WTC11 (cell line): ENCODE data around the gene PTPN13. TPM values are rescaled to one million over a fixed set of nuclear protein-coding genes. Genes with fewer than 3 reads are reported as not detected.

Experiments used
- ATAC-seq: fragments of 200-7000 bp; cut with Tn5 transposase; 2 replicates; pipeline ENCODE4 v1.10.0; 2021; ENCODE audit warnings: mild to moderate bottlenecking, moderate library complexity
- CTCF ChIA-PET: fragments of 300-600 bp; sonication (Branson Sonifier 250); formaldehyde crosslinking; loops from one replicate; lab custom pipeline; 2021; ENCODE audit warnings: antibody characterized with exemption; lab: Charles Lee
- POLR2A ChIA-PET: fragments of 350-600 bp; sonication (Branson Sonifier 250); formaldehyde crosslinking; loops from one replicate; lab custom pipeline; 2021; ENCODE audit warnings: antibody characterized with exemption; lab: Charles Lee
- DNase-seq: peaks from one replicate; pipeline ENCODE4 v3.0.0; 2021; ENCODE audit warnings: low spot score
- H3K27ac Mint-ChIP-seq: 2 replicates; pipeline ENCODE4 v1.8.0; 2021; ENCODE audit warnings: mixed read lengths
- H3K27me3 Mint-ChIP-seq: 2 replicates; pipeline ENCODE4 v1.8.0; 2021; ENCODE audit warnings: low read depth, mild to moderate bottlenecking, moderate library complexity, mixed read lengths
- H3K36me3 Mint-ChIP-seq: 2 replicates; pipeline ENCODE4 v1.8.0; 2021; ENCODE audit warnings: mixed read lengths
- H3K4me1 Mint-ChIP-seq: 2 replicates; pipeline ENCODE4 v1.8.0; 2022; ENCODE audit warnings: mixed read lengths
- H3K4me3 Mint-ChIP-seq: 2 replicates; pipeline ENCODE4 v1.8.0; 2021; ENCODE audit warnings: mild to moderate bottlenecking, moderate library complexity, mixed read lengths
- H3K9me3 Mint-ChIP-seq: 2 replicates; pipeline ENCODE4 v1.8.0; 2021; ENCODE audit warnings: mixed read lengths
- ATF1 ChIP-seq: sonication (generic); formaldehyde crosslinking; IDR thresholded peaks from 2 replicates; pipeline ENCODE4 v1.8.1; 2023; ENCODE audit warnings: mild to moderate bottlenecking, moderate library complexity, missing genetic modification reagents
- EMX1 ChIP-seq: fragments of 250-450 bp; sonication (Bioruptor Pico); IDR thresholded peaks from 2 replicates; pipeline ENCODE4 v1.8.0; 2021; ENCODE audit warnings: mild to moderate bottlenecking
- ESRRA ChIP-seq: sonication (generic); formaldehyde crosslinking; IDR thresholded peaks from 2 replicates; pipeline ENCODE4 v1.8.1; 2022; ENCODE audit warnings: mild to moderate bottlenecking, missing genetic modification reagents, borderline replicate concordance
- GABPB1 ChIP-seq: sonication (generic); formaldehyde crosslinking; IDR thresholded peaks from 2 replicates; pipeline ENCODE4 v1.8.1; 2023; ENCODE audit warnings: mild to moderate bottlenecking, missing genetic modification reagents
- NFE2L1 ChIP-seq: sonication (generic); formaldehyde crosslinking; IDR thresholded peaks from 2 replicates; pipeline ENCODE4 v1.8.1; 2023; ENCODE audit warnings: missing genetic modification reagents
- NR3C1 ChIP-seq: sonication (generic); formaldehyde crosslinking; conservative IDR thresholded peaks from 2 replicates; pipeline ENCODE4 v1.8.1; 2023; ENCODE audit warnings: low read depth, mild to moderate bottlenecking, missing genetic modification reagents
- OVOL2 ChIP-seq: fragments of 250-450 bp; sonication (Bioruptor Pico); IDR thresholded peaks from 2 replicates; pipeline ENCODE4 v1.9.0; 2021; ENCODE audit warnings: mild to moderate bottlenecking, borderline replicate concordance
- PRRX2 ChIP-seq: fragments of 250-450 bp; sonication (Bioruptor Pico); IDR thresholded peaks from 2 replicates; pipeline ENCODE4 v1.8.0; 2021; ENCODE audit warnings: mild to moderate bottlenecking
- TP53 ChIP-seq: sonication (generic); formaldehyde crosslinking; IDR thresholded peaks from 2 replicates; pipeline ENCODE4 v1.8.1; 2023; ENCODE audit warnings: mild to moderate bottlenecking, missing genetic modification reagents
- ZNF232 ChIP-seq: sonication (generic); formaldehyde crosslinking; IDR thresholded peaks from 2 replicates; pipeline ENCODE4 v1.8.0; 2022; ENCODE audit warnings: mild to moderate bottlenecking, missing genetic modification reagents
- ZNF423 ChIP-seq: fragments of 250-450 bp; sonication (Bioruptor Pico); IDR thresholded peaks from 2 replicates; pipeline ENCODE4 v2.1.2; 2022; ENCODE audit warnings: mild to moderate bottlenecking, moderate library complexity
- total RNA-seq: library from RNA; stranded (reverse); gene quantifications from 3 replicates; pipeline ENCODE4 v1.2.3, GENCODE V29; 2021
- TF ChIP-seq, protein P1 (sequence below): fragments of 250-450 bp; sonication (Bioruptor Pico); IDR thresholded peaks from 2 replicates; pipeline ENCODE4 v1.9.0; 2021; ENCODE audit warnings: moderate library complexity, mild to moderate bottlenecking, inconsistent platforms, borderline replicate concordance
- TF ChIP-seq, protein P2 (sequence below): sonication (generic); formaldehyde crosslinking; IDR thresholded peaks from 2 replicates; pipeline ENCODE4 v1.8.0; 2022; ENCODE audit warnings: mild to moderate bottlenecking, missing genetic modification reagents
- TF ChIP-seq, protein P3 (sequence below): sonication (generic); formaldehyde crosslinking; IDR thresholded peaks from 2 replicates; pipeline ENCODE4 v1.8.0; 2022; ENCODE audit warnings: mild to moderate bottlenecking, missing genetic modification reagents
- TF ChIP-seq, protein P4 (sequence below): sonication (generic); formaldehyde crosslinking; conservative IDR thresholded peaks from 2 replicates; pipeline ENCODE4 v1.8.1; 2022; ENCODE audit warnings: mild to moderate bottlenecking, missing genetic modification reagents
- TF ChIP-seq, protein P5 (sequence below): sonication (generic); formaldehyde crosslinking; IDR thresholded peaks from 2 replicates; pipeline ENCODE4 v1.8.1; 2023; ENCODE audit warnings: mild to moderate bottlenecking, missing genetic modification reagents, moderate library complexity
- TF ChIP-seq, protein P6 (sequence below): fragments of 250-450 bp; sonication (Bioruptor Pico); IDR thresholded peaks from 2 replicates; pipeline ENCODE4 v1.8.0; 2021; ENCODE audit warnings: mild to moderate bottlenecking
- TF ChIP-seq, protein P7 (sequence below): sonication (generic); formaldehyde crosslinking; IDR thresholded peaks from 2 replicates; pipeline ENCODE4 v1.8.0; 2022; ENCODE audit warnings: missing genetic modification reagents
- TF ChIP-seq, protein P8 (sequence below): sonication (generic); formaldehyde crosslinking; conservative IDR thresholded peaks from 2 replicates; pipeline ENCODE4 v1.8.1; 2023; ENCODE audit warnings: mild to moderate bottlenecking, low read depth, missing genetic modification reagents, moderate library complexity
- TF ChIP-seq, protein P9 (sequence below): sonication (generic); formaldehyde crosslinking; IDR thresholded peaks from 2 replicates; pipeline ENCODE4 v1.8.0; 2022; ENCODE audit warnings: mild to moderate bottlenecking, missing genetic modification reagents

The PTPN13 gene
- total RNA-seq, 1 experiment from 2014 or later = 49.7 TPM

DNA sequence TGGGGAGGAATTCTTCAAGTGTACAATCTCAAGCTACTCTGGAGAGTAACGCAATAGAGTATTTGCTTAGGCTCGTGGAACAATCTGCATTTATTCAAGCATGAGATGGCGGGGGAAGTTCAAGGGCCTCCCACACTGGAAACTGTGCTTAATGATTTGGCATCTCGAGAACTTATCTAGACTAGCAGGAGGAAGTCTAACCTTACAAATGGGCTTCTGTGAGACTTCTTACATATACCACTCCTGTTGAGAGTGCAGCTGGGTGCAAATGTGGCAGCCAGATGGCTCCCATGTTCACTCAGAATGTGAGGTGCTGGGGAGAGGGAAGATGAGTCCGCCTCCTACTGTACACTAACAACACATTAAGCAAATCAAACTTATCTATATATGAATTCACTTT, 29.3 kb upstream of the PTPN13 start:
- DNase-seq (no peak), ATAC-seq (no peak)
- POLR2A ChIA-PET = no interaction called here
- Mint-ChIP-seq H3K36me3 (no peaks in the 10 kb centered on the region), H3K4me3 (no peak overlapping the region), H3K27ac (no peak overlapping the region), H3K4me1 (peaks cover 12% of the 10 kb centered on the region), H3K9me3 (no peaks in the 10 kb centered on the region)
- CTCF ChIA-PET = no interaction called here
- TF ChIP-seq, protein P1, sequence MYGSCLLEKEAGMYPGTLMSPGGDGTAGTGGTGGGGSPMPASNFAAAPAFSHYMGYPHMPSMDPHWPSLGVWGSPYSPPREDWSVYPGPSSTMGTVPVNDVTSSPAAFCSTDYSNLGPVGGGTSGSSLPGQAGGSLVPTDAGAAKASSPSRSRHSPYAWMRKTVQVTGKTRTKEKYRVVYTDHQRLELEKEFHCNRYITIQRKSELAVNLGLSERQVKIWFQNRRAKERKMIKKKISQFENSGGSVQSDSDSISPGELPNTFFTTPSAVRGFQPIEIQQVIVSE (CRISPR knock-in tag) = no peak
- TF ChIP-seq NFE2L1 (CRISPR knock-in tag) = no peak
- TF ChIP-seq, protein P2, sequence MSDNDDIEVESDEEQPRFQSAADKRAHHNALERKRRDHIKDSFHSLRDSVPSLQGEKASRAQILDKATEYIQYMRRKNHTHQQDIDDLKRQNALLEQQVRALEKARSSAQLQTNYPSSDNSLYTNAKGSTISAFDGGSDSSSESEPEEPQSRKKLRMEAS (CRISPR knock-in tag) = no peak
- no peak for TF ChIP-seq ZNF232 (CRISPR knock-in tag)
- TF ChIP-seq OVOL2 (CRISPR knock-in tag) = no peak
- TF ChIP-seq, protein P3, sequence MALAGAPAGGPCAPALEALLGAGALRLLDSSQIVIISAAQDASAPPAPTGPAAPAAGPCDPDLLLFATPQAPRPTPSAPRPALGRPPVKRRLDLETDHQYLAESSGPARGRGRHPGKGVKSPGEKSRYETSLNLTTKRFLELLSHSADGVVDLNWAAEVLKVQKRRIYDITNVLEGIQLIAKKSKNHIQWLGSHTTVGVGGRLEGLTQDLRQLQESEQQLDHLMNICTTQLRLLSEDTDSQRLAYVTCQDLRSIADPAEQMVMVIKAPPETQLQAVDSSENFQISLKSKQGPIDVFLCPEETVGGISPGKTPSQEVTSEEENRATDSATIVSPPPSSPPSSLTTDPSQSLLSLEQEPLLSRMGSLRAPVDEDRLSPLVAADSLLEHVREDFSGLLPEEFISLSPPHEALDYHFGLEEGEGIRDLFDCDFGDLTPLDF (CRISPR knock-in tag) = no peak
- TF ChIP-seq, protein P4, sequence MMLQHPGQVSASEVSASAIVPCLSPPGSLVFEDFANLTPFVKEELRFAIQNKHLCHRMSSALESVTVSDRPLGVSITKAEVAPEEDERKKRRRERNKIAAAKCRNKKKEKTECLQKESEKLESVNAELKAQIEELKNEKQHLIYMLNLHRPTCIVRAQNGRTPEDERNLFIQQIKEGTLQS = no peak
- TF ChIP-seq, protein P5, sequence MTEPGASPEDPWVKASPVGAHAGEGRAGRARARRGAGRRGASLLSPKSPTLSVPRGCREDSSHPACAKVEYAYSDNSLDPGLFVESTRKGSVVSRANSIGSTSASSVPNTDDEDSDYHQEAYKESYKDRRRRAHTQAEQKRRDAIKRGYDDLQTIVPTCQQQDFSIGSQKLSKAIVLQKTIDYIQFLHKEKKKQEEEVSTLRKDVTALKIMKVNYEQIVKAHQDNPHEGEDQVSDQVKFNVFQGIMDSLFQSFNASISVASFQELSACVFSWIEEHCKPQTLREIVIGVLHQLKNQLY (CRISPR knock-in tag) = no peak
- TF ChIP-seq ESRRA (CRISPR knock-in tag) = no peak
- TF ChIP-seq, protein P6, sequence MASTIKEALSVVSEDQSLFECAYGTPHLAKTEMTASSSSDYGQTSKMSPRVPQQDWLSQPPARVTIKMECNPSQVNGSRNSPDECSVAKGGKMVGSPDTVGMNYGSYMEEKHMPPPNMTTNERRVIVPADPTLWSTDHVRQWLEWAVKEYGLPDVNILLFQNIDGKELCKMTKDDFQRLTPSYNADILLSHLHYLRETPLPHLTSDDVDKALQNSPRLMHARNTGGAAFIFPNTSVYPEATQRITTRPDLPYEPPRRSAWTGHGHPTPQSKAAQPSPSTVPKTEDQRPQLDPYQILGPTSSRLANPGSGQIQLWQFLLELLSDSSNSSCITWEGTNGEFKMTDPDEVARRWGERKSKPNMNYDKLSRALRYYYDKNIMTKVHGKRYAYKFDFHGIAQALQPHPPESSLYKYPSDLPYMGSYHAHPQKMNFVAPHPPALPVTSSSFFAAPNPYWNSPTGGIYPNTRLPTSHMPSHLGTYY (CRISPR knock-in tag) = no peak
- no peak for TF ChIP-seq NR3C1 (CRISPR knock-in tag)
- TF ChIP-seq, protein P7, sequence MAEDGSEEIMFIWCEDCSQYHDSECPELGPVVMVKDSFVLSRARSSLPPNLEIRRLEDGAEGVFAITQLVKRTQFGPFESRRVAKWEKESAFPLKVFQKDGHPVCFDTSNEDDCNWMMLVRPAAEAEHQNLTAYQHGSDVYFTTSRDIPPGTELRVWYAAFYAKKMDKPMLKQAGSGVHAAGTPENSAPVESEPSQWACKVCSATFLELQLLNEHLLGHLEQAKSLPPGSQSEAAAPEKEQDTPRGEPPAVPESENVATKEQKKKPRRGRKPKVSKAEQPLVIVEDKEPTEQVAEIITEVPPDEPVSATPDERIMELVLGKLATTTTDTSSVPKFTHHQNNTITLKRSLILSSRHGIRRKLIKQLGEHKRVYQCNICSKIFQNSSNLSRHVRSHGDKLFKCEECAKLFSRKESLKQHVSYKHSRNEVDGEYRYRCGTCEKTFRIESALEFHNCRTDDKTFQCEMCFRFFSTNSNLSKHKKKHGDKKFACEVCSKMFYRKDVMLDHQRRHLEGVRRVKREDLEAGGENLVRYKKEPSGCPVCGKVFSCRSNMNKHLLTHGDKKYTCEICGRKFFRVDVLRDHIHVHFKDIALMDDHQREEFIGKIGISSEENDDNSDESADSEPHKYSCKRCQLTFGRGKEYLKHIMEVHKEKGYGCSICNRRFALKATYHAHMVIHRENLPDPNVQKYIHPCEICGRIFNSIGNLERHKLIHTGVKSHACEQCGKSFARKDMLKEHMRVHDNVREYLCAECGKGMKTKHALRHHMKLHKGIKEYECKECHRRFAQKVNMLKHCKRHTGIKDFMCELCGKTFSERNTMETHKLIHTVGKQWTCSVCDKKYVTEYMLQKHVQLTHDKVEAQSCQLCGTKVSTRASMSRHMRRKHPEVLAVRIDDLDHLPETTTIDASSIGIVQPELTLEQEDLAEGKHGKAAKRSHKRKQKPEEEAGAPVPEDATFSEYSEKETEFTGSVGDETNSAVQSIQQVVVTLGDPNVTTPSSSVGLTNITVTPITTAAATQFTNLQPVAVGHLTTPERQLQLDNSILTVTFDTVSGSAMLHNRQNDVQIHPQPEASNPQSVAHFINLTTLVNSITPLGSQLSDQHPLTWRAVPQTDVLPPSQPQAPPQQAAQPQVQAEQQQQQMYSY = no peak
- TF ChIP-seq ZNF423 (CRISPR knock-in tag) = no peak
- TF ChIP-seq TP53 (CRISPR knock-in tag) = no peak
- no peak for TF ChIP-seq PRRX2 (CRISPR knock-in tag)
- no peak for TF ChIP-seq ATF1
- TF ChIP-seq GABPB1 (CRISPR knock-in tag) = no peak
- TF ChIP-seq, protein P8, sequence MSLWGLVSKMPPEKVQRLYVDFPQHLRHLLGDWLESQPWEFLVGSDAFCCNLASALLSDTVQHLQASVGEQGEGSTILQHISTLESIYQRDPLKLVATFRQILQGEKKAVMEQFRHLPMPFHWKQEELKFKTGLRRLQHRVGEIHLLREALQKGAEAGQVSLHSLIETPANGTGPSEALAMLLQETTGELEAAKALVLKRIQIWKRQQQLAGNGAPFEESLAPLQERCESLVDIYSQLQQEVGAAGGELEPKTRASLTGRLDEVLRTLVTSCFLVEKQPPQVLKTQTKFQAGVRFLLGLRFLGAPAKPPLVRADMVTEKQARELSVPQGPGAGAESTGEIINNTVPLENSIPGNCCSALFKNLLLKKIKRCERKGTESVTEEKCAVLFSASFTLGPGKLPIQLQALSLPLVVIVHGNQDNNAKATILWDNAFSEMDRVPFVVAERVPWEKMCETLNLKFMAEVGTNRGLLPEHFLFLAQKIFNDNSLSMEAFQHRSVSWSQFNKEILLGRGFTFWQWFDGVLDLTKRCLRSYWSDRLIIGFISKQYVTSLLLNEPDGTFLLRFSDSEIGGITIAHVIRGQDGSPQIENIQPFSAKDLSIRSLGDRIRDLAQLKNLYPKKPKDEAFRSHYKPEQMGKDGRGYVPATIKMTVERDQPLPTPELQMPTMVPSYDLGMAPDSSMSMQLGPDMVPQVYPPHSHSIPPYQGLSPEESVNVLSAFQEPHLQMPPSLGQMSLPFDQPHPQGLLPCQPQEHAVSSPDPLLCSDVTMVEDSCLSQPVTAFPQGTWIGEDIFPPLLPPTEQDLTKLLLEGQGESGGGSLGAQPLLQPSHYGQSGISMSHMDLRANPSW (CRISPR knock-in tag) = no peak
- no peak for TF ChIP-seq EMX1 (CRISPR knock-in tag)
- TF ChIP-seq, protein P9, sequence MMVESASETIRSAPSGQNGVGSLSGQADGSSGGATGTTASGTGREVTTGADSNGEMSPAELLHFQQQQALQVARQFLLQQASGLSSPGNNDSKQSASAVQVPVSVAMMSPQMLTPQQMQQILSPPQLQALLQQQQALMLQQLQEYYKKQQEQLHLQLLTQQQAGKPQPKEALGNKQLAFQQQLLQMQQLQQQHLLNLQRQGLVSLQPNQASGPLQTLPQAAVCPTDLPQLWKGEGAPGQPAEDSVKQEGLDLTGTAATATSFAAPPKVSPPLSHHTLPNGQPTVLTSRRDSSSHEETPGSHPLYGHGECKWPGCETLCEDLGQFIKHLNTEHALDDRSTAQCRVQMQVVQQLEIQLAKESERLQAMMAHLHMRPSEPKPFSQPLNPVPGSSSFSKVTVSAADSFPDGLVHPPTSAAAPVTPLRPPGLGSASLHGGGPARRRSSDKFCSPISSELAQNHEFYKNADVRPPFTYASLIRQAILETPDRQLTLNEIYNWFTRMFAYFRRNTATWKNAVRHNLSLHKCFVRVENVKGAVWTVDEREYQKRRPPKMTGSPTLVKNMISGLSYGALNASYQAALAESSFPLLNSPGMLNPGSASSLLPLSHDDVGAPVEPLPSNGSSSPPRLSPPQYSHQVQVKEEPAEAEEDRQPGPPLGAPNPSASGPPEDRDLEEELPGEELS = no peak
- TF ChIP-seq, all 79 proteins: peak for 0
- no peaks in the 10 kb centered on the region for H3K27me3 Mint-ChIP-seq
